GM12878 (cell line): ENCODE results near the gene SCYGR1.

Experiments
- CREM ChIP-seq: IDR thresholded peaks from 2 replicates; pipeline ENCODE4 v1.6.1; 2014; ENCODE audit warnings: antibody characterized with exemption, low read depth
- FOS ChIP-seq: IDR thresholded peaks from 3 replicates; pipeline ENCODE4 v1.6.1; 2011; ENCODE audit warnings: borderline replicate concordance; ENCODE audit not compliant: insufficient read length; ENCODE audit errors: extremely low read depth
- GABPA ChIP-seq: IDR thresholded peaks from 2 replicates; pipeline ENCODE4 v1.6.1; 2014; ENCODE audit warnings: antibody characterized with exemption, low read depth, mild to moderate bottlenecking, inconsistent platforms
- KAT2A ChIP-seq: conservative IDR thresholded peaks from 2 replicates; pipeline ENCODE4 v1.6.1; 2011; ENCODE audit warnings: low read depth, low read length; ENCODE audit not compliant: control insufficient read depth
- KDM1A ChIP-seq: fragments of 200-600 bp; sonication (generic); IDR thresholded peaks from 2 replicates; pipeline ENCODE4 v1.6.1; 2016; ENCODE audit warnings: borderline replicate concordance
- POLR2A ChIP-seq: IDR thresholded peaks from 2 replicates; pipeline ENCODE4 v1.6.1; 2011; ENCODE audit warnings: low read depth, mild to moderate bottlenecking, low read length
- POLR2AphosphoS2 ChIP-seq: IDR thresholded peaks from 2 replicates; pipeline ENCODE4 v1.6.1; 2011; ENCODE audit warnings: low read depth, mild to moderate bottlenecking, low read length, improper control_type of control experiment, moderate library complexity
- POLR2AphosphoS5 ChIP-seq: IDR thresholded peaks from 2 replicates; pipeline ENCODE4 v1.6.1; 2011; ENCODE audit warnings: mild to moderate bottlenecking, low read length, inconsistent platforms
- ZNF207 ChIP-seq: fragments of 450-650 bp; IDR thresholded peaks from 2 replicates; pipeline ENCODE4 v1.6.1; 2014; ENCODE audit warnings: antibody characterized with exemption, mild to moderate bottlenecking, borderline replicate concordance
- TF ChIP-seq, protein P1 (sequence below), 3 experiments: IDR thresholded peaks in 2 of 3; conservative IDR thresholded peaks in 1 of 3; 2 replicates each; pipeline ENCODE4 v1.5.1; 2011; ENCODE audit warnings: low read depth in 3 of 3, low read length in 3 of 3, mild to moderate bottlenecking in 3 of 3, control low read depth in 2 of 3, moderate library complexity in 2 of 3, inconsistent platforms in 1 of 3, mixed read lengths in 1 of 3; ENCODE audit not compliant: control insufficient read depth in 2 of 3, insufficient read depth in 1 of 3; ENCODE audit errors: extremely low read depth in 1 of 3
- TF ChIP-seq, protein P2 (sequence below): IDR thresholded peaks from 2 replicates; pipeline ENCODE4 v1.6.1; 2012; ENCODE audit warnings: mild to moderate bottlenecking, low read depth, low read length
- TF ChIP-seq, protein P3 (sequence below): fragments of 450-650 bp; IDR thresholded peaks from 2 replicates; pipeline ENCODE4 v1.6.1; 2018; ENCODE audit warnings: borderline replicate concordance, mild to moderate bottlenecking; ENCODE audit not compliant: partially characterized antibody
- TF ChIP-seq, protein P4 (sequence below): IDR thresholded peaks from 2 replicates; pipeline ENCODE4 v1.6.1; 2012; ENCODE audit warnings: low read depth, low read length, improper control_type of control experiment

DNA sequence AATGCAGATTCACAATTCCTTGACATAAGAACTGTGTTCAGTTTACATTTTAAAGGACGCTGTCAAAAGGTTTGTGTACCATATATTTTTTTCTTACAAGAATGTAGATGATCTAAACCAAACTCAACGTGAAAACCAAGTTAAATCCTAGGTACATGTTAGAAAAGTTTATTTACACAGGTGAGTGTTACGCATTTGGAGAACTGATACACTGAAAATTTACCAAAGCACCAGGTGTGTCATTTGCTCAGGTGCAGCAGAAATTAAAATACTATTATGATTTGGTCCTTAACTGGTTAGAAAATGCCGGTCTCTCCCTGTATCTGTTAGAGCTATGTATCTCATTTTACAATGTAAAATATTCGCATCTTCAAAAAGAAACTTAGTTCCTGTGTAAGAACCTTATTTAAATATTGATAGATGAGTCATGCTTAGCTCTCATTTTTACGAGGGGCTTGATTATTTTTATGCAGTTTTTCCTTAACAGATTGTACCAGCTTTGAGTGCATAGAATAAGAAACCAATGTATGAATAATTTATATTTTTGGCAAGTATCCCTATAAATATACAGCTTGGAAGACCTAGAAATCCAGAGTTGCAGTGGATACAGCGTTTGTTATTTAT, 37.6 kb downstream of the SCYGR1 start:
- TF ChIP-seq FOS (no peak), POLR2A (no peak), ZNF207 (no peak), CREM (no peak), POLR2AphosphoS2 (no peak), GABPA (no peak), KDM1A (no peak), KAT2A (no peak), POLR2AphosphoS5 (no peak)
- TF ChIP-seq, protein P1, sequence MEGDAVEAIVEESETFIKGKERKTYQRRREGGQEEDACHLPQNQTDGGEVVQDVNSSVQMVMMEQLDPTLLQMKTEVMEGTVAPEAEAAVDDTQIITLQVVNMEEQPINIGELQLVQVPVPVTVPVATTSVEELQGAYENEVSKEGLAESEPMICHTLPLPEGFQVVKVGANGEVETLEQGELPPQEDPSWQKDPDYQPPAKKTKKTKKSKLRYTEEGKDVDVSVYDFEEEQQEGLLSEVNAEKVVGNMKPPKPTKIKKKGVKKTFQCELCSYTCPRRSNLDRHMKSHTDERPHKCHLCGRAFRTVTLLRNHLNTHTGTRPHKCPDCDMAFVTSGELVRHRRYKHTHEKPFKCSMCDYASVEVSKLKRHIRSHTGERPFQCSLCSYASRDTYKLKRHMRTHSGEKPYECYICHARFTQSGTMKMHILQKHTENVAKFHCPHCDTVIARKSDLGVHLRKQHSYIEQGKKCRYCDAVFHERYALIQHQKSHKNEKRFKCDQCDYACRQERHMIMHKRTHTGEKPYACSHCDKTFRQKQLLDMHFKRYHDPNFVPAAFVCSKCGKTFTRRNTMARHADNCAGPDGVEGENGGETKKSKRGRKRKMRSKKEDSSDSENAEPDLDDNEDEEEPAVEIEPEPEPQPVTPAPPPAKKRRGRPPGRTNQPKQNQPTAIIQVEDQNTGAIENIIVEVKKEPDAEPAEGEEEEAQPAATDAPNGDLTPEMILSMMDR (IDR thresholded peaks at IDR 0.05 in 2 of 3, conservative IDR thresholded peaks at IDR 0.05 in 1 of 3; ENCODE audit: control insufficient read depth in 2 of 3, extremely low read depth in 1 of 3, insufficient read depth in 1 of 3, low read depth in 3 of 3, low read length in 3 of 3) = no peak
- TF ChIP-seq, protein P2, sequence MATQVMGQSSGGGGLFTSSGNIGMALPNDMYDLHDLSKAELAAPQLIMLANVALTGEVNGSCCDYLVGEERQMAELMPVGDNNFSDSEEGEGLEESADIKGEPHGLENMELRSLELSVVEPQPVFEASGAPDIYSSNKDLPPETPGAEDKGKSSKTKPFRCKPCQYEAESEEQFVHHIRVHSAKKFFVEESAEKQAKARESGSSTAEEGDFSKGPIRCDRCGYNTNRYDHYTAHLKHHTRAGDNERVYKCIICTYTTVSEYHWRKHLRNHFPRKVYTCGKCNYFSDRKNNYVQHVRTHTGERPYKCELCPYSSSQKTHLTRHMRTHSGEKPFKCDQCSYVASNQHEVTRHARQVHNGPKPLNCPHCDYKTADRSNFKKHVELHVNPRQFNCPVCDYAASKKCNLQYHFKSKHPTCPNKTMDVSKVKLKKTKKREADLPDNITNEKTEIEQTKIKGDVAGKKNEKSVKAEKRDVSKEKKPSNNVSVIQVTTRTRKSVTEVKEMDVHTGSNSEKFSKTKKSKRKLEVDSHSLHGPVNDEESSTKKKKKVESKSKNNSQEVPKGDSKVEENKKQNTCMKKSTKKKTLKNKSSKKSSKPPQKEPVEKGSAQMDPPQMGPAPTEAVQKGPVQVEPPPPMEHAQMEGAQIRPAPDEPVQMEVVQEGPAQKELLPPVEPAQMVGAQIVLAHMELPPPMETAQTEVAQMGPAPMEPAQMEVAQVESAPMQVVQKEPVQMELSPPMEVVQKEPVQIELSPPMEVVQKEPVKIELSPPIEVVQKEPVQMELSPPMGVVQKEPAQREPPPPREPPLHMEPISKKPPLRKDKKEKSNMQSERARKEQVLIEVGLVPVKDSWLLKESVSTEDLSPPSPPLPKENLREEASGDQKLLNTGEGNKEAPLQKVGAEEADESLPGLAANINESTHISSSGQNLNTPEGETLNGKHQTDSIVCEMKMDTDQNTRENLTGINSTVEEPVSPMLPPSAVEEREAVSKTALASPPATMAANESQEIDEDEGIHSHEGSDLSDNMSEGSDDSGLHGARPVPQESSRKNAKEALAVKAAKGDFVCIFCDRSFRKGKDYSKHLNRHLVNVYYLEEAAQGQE = no peak
- TF ChIP-seq, protein P3, sequence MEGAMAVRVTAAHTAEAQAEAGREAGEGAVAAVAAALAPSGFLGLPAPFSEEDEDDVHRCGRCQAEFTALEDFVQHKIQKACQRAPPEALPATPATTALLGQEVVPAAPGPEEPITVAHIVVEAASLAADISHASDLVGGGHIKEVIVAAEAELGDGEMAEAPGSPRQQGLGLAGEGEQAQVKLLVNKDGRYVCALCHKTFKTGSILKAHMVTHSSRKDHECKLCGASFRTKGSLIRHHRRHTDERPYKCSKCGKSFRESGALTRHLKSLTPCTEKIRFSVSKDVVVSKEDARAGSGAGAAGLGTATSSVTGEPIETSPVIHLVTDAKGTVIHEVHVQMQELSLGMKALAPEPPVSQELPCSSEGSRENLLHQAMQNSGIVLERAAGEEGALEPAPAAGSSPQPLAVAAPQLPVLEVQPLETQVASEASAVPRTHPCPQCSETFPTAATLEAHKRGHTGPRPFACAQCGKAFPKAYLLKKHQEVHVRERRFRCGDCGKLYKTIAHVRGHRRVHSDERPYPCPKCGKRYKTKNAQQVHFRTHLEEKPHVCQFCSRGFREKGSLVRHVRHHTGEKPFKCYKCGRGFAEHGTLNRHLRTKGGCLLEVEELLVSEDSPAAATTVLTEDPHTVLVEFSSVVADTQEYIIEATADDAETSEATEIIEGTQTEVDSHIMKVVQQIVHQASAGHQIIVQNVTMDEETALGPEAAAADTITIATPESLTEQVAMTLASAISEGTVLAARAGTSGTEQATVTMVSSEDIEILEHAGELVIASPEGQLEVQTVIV = no peak
- TF ChIP-seq, protein P4, sequence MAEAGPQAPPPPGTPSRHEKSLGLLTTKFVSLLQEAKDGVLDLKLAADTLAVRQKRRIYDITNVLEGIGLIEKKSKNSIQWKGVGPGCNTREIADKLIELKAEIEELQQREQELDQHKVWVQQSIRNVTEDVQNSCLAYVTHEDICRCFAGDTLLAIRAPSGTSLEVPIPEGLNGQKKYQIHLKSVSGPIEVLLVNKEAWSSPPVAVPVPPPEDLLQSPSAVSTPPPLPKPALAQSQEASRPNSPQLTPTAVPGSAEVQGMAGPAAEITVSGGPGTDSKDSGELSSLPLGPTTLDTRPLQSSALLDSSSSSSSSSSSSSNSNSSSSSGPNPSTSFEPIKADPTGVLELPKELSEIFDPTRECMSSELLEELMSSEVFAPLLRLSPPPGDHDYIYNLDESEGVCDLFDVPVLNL = no peak
